GM12878 (cell line): ENCODE measurements around the gene SLIT2. TPM values are rescaled to one million over a fixed set of nuclear protein-coding genes. Genes with fewer than 3 reads are reported as not detected.

Experiments
- ATAC-seq: fragments of 200-7000 bp; cut with Tn5 transposase; 3 replicates; pipeline ENCODE4 v1.9.1; 2020; ENCODE audit warnings: mild to moderate bottlenecking, moderate library complexity
- BruUV-seq: library from RNA; stranded (reverse); fragments of 400-500 nt; replicated peaks from 2 replicates; lab custom pipeline; 2021; lab: Mats Ljungman, UMichigan
- CTCF ChIA-PET: fragments of 300-600 bp; sonication (Branson Sonifier 250); formaldehyde crosslinking; extraction: SDS; loops from one replicate; lab custom pipeline; 2021; ENCODE audit warnings: inconsistent platforms; lab: Yijun Ruan, JAX
- POLR2A ChIA-PET: fragments of 350-600 bp; formaldehyde crosslinking; extraction: SDS; loops from one replicate; lab custom pipeline; 2021; ENCODE audit warnings: inconsistent platforms; lab: Charles Lee
- RAD21 ChIA-PET: fragments of 300-600 bp; sonication (Branson Sonifier 250); formaldehyde crosslinking; loops from one replicate; lab custom pipeline; 2023; ENCODE audit warnings: antibody characterized with exemption; ENCODE audit not compliant: unreplicated experiment; lab: Charles Lee
- SMC1A ChIA-PET: fragments of 300-600 bp; sonication (Branson Sonifier 250); formaldehyde crosslinking; loops from one replicate; lab custom pipeline; 2023; ENCODE audit not compliant: unreplicated experiment, uncharacterized antibody; lab: Charles Lee
- DNase-seq: peaks from one replicate; pipeline ENCODE4 v3.0.0-alpha.2; 2011; ENCODE audit warnings: low read depth, low spot score
- FAIRE-seq: peaks from 3 replicates; lab custom pipeline; 2011; peaks lifted over from hg19 to GRCh38; lab: Jason Lieb, UNC
- H2AFZ ChIP-seq: 2 replicates; pipeline ENCODE4 v1.6.0; 2011; ENCODE audit warnings: low read depth, low read length, control low read depth; ENCODE audit not compliant: control insufficient read depth
- H3K27ac ChIP-seq: 2 replicates; pipeline ENCODE4 v1.5.1; 2011; ENCODE audit warnings: control low read depth; ENCODE audit not compliant: control insufficient read depth, insufficient read depth
- H3K27me3 ChIP-seq, 2 experiments: replicated peaks in 1 of 2; 2 replicates each; pipeline versions ENCODE4 v1.6.0 to v1.6.1; 2011; ENCODE audit warnings: low read length in 1 of 2; ENCODE audit not compliant: control insufficient read depth in 2 of 2, insufficient read depth in 2 of 2
- H3K36me3 ChIP-seq, 2 experiments: 2 replicates each; pipeline ENCODE4 v1.5.1; 2011; ENCODE audit warnings: low read length in 1 of 2; ENCODE audit not compliant: control insufficient read depth in 2 of 2, insufficient read depth in 2 of 2
- H3K4me1 ChIP-seq: 2 replicates; pipeline ENCODE4 v1.6.1; 2011; ENCODE audit warnings: mild to moderate bottlenecking, low read length, moderate library complexity, mixed read lengths; ENCODE audit not compliant: control insufficient read depth, insufficient read depth
- H3K4me2 ChIP-seq: 2 replicates; pipeline ENCODE4 v1.6.0; 2011; ENCODE audit warnings: control low read depth; ENCODE audit not compliant: control insufficient read depth, insufficient read depth
- H3K4me3 ChIP-seq: fragments of 200-600 bp; sonication (generic); 2 replicates; pipeline ENCODE4 v1.5.1; 2016
- H3K79me2 ChIP-seq: 2 replicates; pipeline ENCODE4 v1.6.0; 2011; ENCODE audit warnings: low read length; ENCODE audit not compliant: control insufficient read depth, insufficient read depth
- H3K9ac ChIP-seq: 2 replicates; pipeline ENCODE4 v1.8.0; 2011; ENCODE audit warnings: low read length, control low read depth, mixed read lengths; ENCODE audit not compliant: control insufficient read depth, insufficient read depth
- H3K9me3 ChIP-seq: replicated peaks from 3 replicates; pipeline ENCODE4 v1.5.1; 2011; ENCODE audit warnings: mild to moderate bottlenecking, low read length; ENCODE audit not compliant: control insufficient read depth, insufficient read depth
- H4K20me1 ChIP-seq: 2 replicates; pipeline ENCODE4 v1.6.0; 2011; ENCODE audit not compliant: control insufficient read depth, insufficient read depth
- CHD4 ChIP-seq: fragments of 200-600 bp; sonication (generic); IDR thresholded peaks from 2 replicates; pipeline ENCODE4 v1.6.1; 2016; ENCODE audit warnings: mild to moderate bottlenecking
- EGR1 ChIP-seq, 2 experiments: IDR thresholded peaks; 1 replicate in 1 of 2; 2 replicates in 1 of 2; pipeline ENCODE4 v1.6.1; 2011 to 2012; ENCODE audit warnings: low read depth in 2 of 2, low read length in 2 of 2, borderline replicate concordance in 1 of 2, mild to moderate bottlenecking in 1 of 2, moderate library complexity in 1 of 2
- EP300 ChIP-seq, 2 experiments: fragments of 150-350 bp in 1 of 2; IDR thresholded peaks; 2 replicates each; pipeline ENCODE4 v1.6.1; 2011 to 2012; ENCODE audit warnings: low read depth in 2 of 2, low read length in 2 of 2, borderline replicate concordance in 1 of 2, improper control_type of control experiment in 1 of 2, inconsistent platforms in 1 of 2; ENCODE audit not compliant: control insufficient read depth in 1 of 2
- JUND ChIP-seq: IDR thresholded peaks from 2 replicates; pipeline ENCODE4 v1.6.1; 2012; ENCODE audit warnings: low read depth, mild to moderate bottlenecking, low read length, improper control_type of control experiment, moderate library complexity
- KDM1A ChIP-seq: fragments of 200-600 bp; sonication (generic); IDR thresholded peaks from 2 replicates; pipeline ENCODE4 v1.6.1; 2016; ENCODE audit warnings: borderline replicate concordance
- PKNOX1 ChIP-seq: fragments of 450-650 bp; IDR thresholded peaks from 2 replicates; pipeline ENCODE4 v1.6.1; 2016; ENCODE audit warnings: mild to moderate bottlenecking
- SUPT20H ChIP-seq: IDR thresholded peaks from 2 replicates; pipeline ENCODE4 v1.6.1; 2011; ENCODE audit warnings: low read depth, mild to moderate bottlenecking, low read length, moderate library complexity, borderline replicate concordance; ENCODE audit not compliant: control insufficient read depth
- WGBS: methylation state at CpG from one replicate; pipeline ENCODE4 v1.1.6; 2016; ENCODE audit warnings: low lambda C conversion rate; ENCODE audit not compliant: insufficient replicate concordance, insufficient coverage; ENCODE audit errors: missing lambda C conversion rate; 5-methylcytosine and 5-hydroxymethylcytosine counted together
- in situ Hi-C: fragments of 300-500 bp; cut with MboI; formaldehyde crosslinking; loops from 9 replicates; pipeline ENCODE4 v1.14.3; 2018; ENCODE audit warnings: mixed read lengths
- intact Hi-C: fragments of 100-400 bp; cut with micrococcal nuclease; formaldehyde crosslinking; loops from one replicate; pipeline ENCODE4 v1.14.2; 2022; ENCODE audit not compliant: unreplicated experiment
- polyA plus RNA-seq, 11 experiments: library from polyadenylated mRNA; depleted of rRNA in 4 of 11; unstranded in 6 of 11; stranded (reverse) in 5 of 11; fragments of >200 nt; fragmentation: Nextera tagmentation in 4 of 11; fragmentation: Illumina TruSeq in 1 of 11; extraction: Ambion mirVana in 4 of 11; extraction: Trizol in 1 of 11; gene quantifications; 1 replicate in 1 of 11; 2 replicates in 10 of 11; pipeline versions ENCODE4 v1.2.1 to v1.2.3, GENCODE V29; 2011 to 2016; ENCODE audit warnings: inconsistent platforms in 2 of 11, missing spikeins in 2 of 11, low read depth in 1 of 11
- total RNA-seq, 4 experiments: library from RNA; depleted of rRNA in 3 of 4; stranded (reverse); fragments of >200 nt in 3 of 4; fragmentation: Illumina TruSeq in 1 of 4; extraction: Trizol in 1 of 4; gene quantifications; 2 replicates each; pipeline versions ENCODE4 v1.2.1 to v1.2.3, GENCODE V29; 2013 to 2021
- TF ChIP-seq, protein P1 (sequence below): fragments of 450-650 bp; formaldehyde crosslinking; IDR thresholded peaks from 2 replicates; pipeline ENCODE4 v1.4.0; 2020; ENCODE audit warnings: mild to moderate bottlenecking, moderate library complexity
- TF ChIP-seq, protein P2 (sequence below): fragments of 450-650 bp; IDR thresholded peaks from 2 replicates; pipeline ENCODE4 v1.6.1; 2017; ENCODE audit warnings: mild to moderate bottlenecking, moderate library complexity
- TF ChIP-seq, protein P3 (sequence below): IDR thresholded peaks from 2 replicates; pipeline ENCODE4 v1.6.1; 2012; ENCODE audit warnings: low read length, inconsistent platforms
- TF ChIP-seq, protein P4 (sequence below): IDR thresholded peaks from 2 replicates; pipeline ENCODE4 v1.6.1; 2012; ENCODE audit warnings: low read depth, low read length, improper control_type of control experiment

Gene SLIT2
- total and polyA plus RNA-seq, 10 of the 15 experiments (the other 5 are each of a cell fraction or from before 2014, with no cell fraction given): 0.01 to 0.05 TPM; not detected in 8

DNA sequence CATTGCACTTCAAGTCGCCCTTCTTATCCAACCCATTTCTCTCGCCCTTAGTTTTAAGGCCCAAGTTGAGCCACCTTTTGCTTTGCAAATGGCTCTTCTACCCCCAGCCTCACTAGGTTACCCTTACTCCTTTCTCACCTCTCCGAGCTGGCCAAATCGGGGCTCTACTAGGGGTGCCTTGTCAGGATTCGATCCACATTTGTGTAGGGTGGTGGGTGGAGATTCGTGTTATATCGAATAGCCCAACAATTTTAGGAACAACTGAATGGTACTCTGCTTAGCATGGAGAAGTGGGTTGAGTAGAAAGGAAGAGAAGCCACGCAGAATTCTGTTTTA lies 3.5 kb downstream of the SLIT2 start:
- no TSS peak for BruUV-seq
- no peak overlapping the region for H3K9ac ChIP-seq
- TF ChIP-seq SUPT20H (no peak), PKNOX1 (no peak), CHD4 (no peak), EGR1 (IDR thresholded peaks at IDR 0.05; ENCODE audit: borderline replicate concordance in 1 of 2, low read depth in 2 of 2, low read length in 2 of 2) (no peak), EP300 (IDR thresholded peaks at IDR 0.05; ENCODE audit: borderline replicate concordance in 1 of 2, control insufficient read depth in 1 of 2, low read depth in 2 of 2, low read length in 2 of 2) (no peak), KDM1A (no peak), JUND (no peak)
- TF ChIP-seq, protein P1, sequence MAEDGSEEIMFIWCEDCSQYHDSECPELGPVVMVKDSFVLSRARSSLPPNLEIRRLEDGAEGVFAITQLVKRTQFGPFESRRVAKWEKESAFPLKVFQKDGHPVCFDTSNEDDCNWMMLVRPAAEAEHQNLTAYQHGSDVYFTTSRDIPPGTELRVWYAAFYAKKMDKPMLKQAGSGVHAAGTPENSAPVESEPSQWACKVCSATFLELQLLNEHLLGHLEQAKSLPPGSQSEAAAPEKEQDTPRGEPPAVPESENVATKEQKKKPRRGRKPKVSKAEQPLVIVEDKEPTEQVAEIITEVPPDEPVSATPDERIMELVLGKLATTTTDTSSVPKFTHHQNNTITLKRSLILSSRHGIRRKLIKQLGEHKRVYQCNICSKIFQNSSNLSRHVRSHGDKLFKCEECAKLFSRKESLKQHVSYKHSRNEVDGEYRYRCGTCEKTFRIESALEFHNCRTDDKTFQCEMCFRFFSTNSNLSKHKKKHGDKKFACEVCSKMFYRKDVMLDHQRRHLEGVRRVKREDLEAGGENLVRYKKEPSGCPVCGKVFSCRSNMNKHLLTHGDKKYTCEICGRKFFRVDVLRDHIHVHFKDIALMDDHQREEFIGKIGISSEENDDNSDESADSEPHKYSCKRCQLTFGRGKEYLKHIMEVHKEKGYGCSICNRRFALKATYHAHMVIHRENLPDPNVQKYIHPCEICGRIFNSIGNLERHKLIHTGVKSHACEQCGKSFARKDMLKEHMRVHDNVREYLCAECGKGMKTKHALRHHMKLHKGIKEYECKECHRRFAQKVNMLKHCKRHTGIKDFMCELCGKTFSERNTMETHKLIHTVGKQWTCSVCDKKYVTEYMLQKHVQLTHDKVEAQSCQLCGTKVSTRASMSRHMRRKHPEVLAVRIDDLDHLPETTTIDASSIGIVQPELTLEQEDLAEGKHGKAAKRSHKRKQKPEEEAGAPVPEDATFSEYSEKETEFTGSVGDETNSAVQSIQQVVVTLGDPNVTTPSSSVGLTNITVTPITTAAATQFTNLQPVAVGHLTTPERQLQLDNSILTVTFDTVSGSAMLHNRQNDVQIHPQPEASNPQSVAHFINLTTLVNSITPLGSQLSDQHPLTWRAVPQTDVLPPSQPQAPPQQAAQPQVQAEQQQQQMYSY (CRISPR knock-in tag): no peak
- TF ChIP-seq, protein P2, sequence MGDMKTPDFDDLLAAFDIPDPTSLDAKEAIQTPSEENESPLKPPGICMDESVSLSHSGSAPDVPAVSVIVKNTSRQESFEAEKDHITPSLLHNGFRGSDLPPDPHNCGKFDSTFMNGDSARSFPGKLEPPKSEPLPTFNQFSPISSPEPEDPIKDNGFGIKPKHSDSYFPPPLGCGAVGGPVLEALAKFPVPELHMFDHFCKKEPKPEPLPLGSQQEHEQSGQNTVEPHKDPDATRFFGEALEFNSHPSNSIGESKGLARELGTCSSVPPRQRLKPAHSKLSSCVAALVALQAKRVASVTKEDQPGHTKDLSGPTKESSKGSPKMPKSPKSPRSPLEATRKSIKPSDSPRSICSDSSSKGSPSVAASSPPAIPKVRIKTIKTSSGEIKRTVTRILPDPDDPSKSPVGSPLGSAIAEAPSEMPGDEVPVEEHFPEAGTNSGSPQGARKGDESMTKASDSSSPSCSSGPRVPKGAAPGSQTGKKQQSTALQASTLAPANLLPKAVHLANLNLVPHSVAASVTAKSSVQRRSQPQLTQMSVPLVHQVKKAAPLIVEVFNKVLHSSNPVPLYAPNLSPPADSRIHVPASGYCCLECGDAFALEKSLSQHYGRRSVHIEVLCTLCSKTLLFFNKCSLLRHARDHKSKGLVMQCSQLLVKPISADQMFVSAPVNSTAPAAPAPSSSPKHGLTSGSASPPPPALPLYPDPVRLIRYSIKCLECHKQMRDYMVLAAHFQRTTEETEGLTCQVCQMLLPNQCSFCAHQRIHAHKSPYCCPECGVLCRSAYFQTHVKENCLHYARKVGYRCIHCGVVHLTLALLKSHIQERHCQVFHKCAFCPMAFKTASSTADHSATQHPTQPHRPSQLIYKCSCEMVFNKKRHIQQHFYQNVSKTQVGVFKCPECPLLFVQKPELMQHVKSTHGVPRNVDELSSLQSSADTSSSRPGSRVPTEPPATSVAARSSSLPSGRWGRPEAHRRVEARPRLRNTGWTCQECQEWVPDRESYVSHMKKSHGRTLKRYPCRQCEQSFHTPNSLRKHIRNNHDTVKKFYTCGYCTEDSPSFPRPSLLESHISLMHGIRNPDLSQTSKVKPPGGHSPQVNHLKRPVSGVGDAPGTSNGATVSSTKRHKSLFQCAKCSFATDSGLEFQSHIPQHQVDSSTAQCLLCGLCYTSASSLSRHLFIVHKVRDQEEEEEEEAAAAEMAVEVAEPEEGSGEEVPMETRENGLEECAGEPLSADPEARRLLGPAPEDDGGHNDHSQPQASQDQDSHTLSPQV: no peak
- TF ChIP-seq, protein P3, sequence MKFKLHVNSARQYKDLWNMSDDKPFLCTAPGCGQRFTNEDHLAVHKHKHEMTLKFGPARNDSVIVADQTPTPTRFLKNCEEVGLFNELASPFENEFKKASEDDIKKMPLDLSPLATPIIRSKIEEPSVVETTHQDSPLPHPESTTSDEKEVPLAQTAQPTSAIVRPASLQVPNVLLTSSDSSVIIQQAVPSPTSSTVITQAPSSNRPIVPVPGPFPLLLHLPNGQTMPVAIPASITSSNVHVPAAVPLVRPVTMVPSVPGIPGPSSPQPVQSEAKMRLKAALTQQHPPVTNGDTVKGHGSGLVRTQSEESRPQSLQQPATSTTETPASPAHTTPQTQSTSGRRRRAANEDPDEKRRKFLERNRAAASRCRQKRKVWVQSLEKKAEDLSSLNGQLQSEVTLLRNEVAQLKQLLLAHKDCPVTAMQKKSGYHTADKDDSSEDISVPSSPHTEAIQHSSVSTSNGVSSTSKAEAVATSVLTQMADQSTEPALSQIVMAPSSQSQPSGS: no peak
- TF ChIP-seq, protein P4, sequence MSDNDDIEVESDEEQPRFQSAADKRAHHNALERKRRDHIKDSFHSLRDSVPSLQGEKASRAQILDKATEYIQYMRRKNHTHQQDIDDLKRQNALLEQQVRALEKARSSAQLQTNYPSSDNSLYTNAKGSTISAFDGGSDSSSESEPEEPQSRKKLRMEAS: no peak

More for the DNA sequence above, 3.5 kb downstream of the SLIT2 start:
- FAIRE-seq (no peak), DNase-seq (no peak), ATAC-seq (no peak)
- intact Hi-C loops (no loop called here), in situ Hi-C loops (no loop called here)
- Histone ChIP-seq H3K9me3 (no peaks in the 10 kb centered on the region; the same call in 2 of the 3 replicates), H2AFZ (no peak overlapping the region), H4K20me1 (no peaks in the 10 kb centered on the region), H3K4me3 (no peak overlapping the region), H3K27ac (no peak overlapping the region), H3K4me1 (no peaks in the 10 kb centered on the region), H3K27me3 (peaks cover 4 to 12% of the 10 kb centered on the region in 2 experiments), H3K4me2 (no peak overlapping the region), H3K79me2 (no peaks in the 10 kb centered on the region), H3K36me3 (no peaks in the 10 kb centered on the region)
- CTCF ChIA-PET: no interaction called here
- WGBS: 10% methylated on average over 8 of the region's 8 CpGs
- SMC1A ChIA-PET: no interaction called here
- RAD21 ChIA-PET: no interaction called here
- POLR2A ChIA-PET: no interaction called here
